Measurements from ENCODE around the gene EYA2.
"Not testable (repeated sequence)": the region's sequence is repeated elsewhere in the genome, so short reads cannot be mapped to it uniquely, and the experiment has no call there.

EYA2 gene

DNA sequence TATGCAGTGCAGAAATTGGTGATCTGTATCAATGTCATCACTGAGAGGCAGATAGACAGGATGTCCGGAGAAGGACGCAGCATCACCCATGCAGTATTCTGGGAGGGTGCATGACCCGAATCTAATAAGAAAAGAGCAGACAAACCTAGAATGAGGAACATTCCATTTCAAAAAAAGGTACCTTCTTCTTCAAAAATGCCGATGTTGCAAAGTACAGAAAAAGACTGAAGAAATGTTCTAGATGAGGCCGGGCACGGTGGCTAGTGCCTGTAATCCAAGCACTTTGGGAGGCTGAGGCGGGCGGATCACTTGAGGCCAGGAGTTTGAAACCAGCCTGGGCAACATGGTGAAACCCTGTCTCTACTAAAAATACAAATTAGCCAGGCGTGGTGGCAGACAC lies 28.2 kb downstream of the EYA2 start:
- DNase-seq; in situ Hi-C loops (cut with HindIII; ENCODE audit: low pct_ligation_motif_present, low pct_unique_long_range_greater_than_20kb, low sequenced_read_pairs): not testable (repeated sequence)

DNA sequence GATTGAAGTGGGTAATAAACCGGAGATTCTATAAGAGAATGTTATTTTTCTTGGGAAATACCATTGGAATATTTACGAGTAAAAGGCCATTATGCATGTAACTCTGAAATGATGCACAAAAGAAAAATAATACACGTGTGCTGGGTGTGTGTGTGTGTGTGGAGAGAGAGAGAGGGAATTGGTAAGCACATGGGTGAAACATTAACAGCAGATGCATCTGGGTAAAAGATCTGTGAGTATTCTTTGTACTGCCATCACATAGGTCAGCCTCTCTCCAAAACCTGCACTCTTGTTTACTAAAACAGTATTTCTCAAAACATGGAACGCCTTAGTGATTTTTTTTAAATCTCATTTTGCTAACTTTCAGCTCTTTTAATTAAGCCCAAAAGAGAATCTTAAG lies 28.9 kb downstream of the EYA2 start:
- no peak for DNase-seq
- in situ Hi-C loops (cut with HindIII; ENCODE audit: low pct_ligation_motif_present, low pct_unique_long_range_greater_than_20kb, low sequenced_read_pairs): no loop called here

GRCh38 chr20:46928580-46929132 lies 34.0 kb downstream of the EYA2 start:
- no peak for DNase-seq
- in situ Hi-C loops (cut with HindIII; ENCODE audit: low pct_ligation_motif_present, low pct_unique_long_range_greater_than_20kb, low sequenced_read_pairs): no loop called here

- DNase-seq: no peak
- in situ Hi-C loops (cut with HindIII; ENCODE audit: low pct_ligation_motif_present, low pct_unique_long_range_greater_than_20kb, low sequenced_read_pairs): no loop called here
Measured at GRCh38 chr20:46929902-46930301, 35.3 kb downstream of the EYA2 start.

DNA sequence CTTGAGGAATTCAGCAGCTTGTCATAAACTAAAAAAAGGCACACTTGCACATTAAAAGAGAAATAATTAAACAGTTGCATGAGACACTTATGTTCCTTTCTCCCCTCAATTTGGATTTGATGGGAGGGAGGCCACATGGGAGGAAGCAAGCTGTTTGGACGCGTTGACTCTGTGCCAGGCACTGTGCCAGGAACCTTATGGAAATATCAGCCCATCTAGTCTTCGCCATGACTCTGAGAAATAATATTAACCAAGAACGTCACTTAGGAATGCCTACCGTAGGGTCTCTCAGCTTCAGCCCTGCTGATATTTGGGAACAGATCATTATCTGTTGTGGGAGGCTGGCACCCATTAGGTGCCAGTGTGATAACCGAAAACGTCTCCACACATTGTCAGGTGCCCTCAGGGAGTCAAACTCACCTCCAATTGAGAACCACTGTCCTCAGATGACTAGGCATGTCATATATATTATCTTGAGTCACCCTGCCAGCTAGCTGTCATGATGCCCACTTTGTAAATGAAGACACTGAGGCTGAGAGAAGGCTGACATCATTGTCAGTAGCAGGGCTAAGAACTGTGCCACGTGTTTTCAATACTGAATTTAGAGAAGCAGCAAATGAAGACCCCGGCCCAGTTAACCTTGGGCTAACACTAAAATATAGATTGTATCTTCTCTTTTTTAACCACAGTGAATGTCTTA lies 36.1 kb downstream of the EYA2 start:
- no peak for DNase-seq
- in situ Hi-C loops (cut with HindIII; ENCODE audit: low pct_ligation_motif_present, low pct_unique_long_range_greater_than_20kb, low sequenced_read_pairs): no loop called here

DNA sequence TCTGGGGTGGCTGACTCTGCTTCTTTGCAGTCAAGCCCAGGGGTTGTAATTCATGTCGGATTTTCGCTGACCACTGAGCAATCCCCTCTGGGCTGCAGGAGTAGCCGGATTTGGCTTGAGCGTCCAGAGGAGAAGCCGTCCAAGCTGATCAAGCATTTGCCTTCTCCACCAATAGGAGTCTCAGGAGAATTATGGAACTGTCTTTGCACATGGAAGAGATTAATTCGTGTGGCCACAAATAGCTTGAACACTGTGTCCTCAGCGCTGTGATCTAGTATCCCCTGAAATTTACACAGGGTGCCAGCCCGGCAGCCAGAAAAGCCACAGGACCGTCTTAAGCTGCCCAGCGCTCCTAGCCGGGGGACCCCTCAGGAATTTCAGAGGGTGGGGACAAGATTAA lies 37.1 kb downstream of the EYA2 start:
- in situ Hi-C loops (cut with HindIII; ENCODE audit: low pct_ligation_motif_present, low pct_unique_long_range_greater_than_20kb, low sequenced_read_pairs): no loop called here
- DNase-seq: no peak

GRCh38 chr20:46932439-46932838 lies 37.8 kb downstream of the EYA2 start:
- DNase-seq; in situ Hi-C loops (cut with HindIII; ENCODE audit: low pct_ligation_motif_present, low pct_unique_long_range_greater_than_20kb, low sequenced_read_pairs): not testable (repeated sequence)

DNA sequence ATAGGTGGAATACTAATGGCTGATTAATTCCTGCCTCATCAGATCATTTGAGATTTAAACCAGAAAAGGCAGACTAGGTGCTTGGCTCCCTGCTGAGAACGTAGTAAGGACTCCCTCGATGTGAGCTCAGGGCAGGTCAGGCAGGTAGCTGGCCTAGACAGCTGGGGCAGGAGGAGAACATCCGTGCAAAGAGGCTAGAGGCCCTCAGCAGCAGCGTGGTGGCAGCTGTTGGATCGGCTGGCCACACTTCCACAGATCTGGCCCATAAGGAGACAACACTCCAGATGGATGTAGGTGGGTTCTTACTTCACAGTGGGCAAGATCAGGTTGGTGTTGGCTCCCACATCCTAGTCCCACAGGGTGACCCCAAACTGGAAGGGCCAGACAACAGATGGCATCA lies 38.5 kb downstream of the EYA2 start:
- no peak for DNase-seq
- in situ Hi-C loops (cut with HindIII; ENCODE audit: low pct_ligation_motif_present, low pct_unique_long_range_greater_than_20kb, low sequenced_read_pairs): no loop called here

DNA sequence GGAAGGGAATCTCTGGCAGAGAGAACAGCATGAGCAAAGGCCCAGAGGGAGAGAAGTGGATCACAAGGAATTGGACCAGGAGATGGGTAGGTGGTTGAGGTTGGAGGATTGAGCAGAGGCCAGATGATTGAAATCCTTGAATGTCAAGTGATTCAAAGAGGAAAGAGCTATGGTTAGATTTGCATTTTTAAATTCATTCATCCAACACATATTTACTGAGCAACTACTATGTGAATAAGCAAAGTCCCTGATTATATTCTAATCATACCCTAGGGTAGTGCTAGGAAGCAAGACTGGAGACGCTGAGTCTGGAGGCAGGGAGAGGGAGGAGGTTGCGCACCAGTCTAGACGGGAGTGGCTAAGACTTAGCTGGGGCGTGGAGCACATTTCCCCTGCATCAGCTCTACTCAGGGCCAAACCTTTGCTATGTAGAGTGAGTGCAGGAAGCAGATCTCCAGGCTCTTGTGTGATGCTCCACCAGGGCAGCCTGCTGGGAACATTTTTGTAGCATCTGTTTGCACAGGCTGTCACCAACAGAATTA lies 40.2 kb downstream of the EYA2 start:
- in situ Hi-C loops (cut with HindIII; ENCODE audit: low pct_ligation_motif_present, low pct_unique_long_range_greater_than_20kb, low sequenced_read_pairs): no loop called here
- DNase-seq: no peak

GRCh38 chr20:46935394-46936017 lies 40.9 kb downstream of the EYA2 start:
- in situ Hi-C loops (cut with HindIII; ENCODE audit: low pct_ligation_motif_present, low pct_unique_long_range_greater_than_20kb, low sequenced_read_pairs): no loop called here
- no peak for DNase-seq

DNA sequence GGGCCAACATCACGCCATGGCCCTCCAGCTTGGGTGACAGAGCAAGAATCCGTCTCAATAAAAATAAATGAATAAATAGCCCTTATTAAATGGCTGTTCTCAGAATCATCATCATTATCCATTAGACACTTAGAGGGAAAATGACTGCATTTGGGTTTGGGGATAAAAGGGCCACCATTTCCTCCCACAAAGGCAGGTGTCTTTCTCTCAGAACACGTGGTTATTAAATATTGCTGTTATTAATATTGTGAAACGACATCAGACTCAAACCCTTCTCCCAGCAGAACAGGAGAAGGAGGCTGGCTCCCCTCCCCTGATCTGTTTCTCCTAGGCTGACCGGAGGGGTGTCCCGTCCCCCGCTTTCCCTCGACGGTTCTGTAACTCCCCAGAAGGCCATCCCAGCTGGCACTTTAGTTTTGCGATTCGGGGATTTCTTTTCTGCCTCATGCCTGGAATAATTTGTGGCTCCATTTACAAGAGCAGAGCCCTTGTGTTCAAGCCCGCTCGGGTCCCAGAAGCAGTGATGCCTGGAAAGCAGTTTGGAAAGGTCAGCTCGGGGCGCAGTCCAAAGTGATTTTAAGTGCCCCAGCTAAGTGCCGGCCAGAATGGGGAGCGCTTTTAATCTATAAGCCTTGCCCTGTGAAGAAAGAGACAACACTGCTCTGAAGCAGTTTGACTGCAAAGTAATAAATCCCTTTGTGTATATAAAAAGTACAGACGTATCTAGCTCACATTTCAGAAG lies 41.9 kb downstream of the EYA2 start:
- DNase-seq: no peak
- in situ Hi-C loops (cut with HindIII; ENCODE audit: low pct_ligation_motif_present, low pct_unique_long_range_greater_than_20kb, low sequenced_read_pairs): no loop called here

DNA sequence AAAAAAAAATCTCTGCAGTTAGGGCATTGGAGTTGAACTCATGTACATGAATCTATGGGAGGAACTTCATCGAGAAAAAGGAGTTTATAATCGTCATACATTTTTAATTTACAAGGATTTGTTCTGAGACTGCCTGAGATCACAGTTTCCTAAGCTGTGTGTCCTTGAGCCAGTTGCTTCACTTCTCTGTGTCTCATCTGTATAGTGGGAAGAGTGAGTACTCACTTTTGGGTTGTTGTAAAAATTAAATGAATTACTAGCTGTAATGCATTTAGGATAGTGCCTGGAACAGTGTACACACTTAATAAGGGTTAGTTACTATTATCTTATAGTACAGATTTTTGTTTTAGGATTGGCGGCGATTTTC lies 42.5 kb downstream of the EYA2 start:
- in situ Hi-C loops (cut with HindIII; ENCODE audit: low pct_ligation_motif_present, low pct_unique_long_range_greater_than_20kb, low sequenced_read_pairs): no loop called here
- no peak for DNase-seq

GRCh38 chr20:46937533-46938226 lies 43.0 kb downstream of the EYA2 start:
- in situ Hi-C loops (cut with HindIII; ENCODE audit: low pct_ligation_motif_present, low pct_unique_long_range_greater_than_20kb, low sequenced_read_pairs): no loop called here
- DNase-seq: no peak

DNA sequence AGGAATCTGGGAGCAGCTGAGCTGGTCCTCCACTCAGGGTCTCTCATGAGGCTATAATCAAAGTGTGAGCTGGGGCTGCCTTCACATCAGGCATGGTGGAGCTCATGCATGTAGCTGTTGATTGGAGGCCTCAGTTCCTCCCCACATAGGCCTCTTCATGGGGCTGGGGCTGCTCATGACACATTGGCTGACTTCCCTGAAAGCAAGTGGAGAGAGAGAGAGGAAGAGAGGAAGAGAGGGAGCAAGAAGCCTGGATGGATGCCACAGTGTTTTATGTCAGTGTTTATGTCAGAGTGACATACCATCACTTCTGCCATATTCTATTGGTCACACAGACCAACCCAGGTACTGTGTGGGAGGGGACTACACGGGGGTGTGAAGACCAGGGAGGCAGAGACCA lies 43.8 kb downstream of the EYA2 start:
- in situ Hi-C loops (cut with HindIII; ENCODE audit: low pct_ligation_motif_present, low pct_unique_long_range_greater_than_20kb, low sequenced_read_pairs): no loop called here
- no peak for DNase-seq

DNA sequence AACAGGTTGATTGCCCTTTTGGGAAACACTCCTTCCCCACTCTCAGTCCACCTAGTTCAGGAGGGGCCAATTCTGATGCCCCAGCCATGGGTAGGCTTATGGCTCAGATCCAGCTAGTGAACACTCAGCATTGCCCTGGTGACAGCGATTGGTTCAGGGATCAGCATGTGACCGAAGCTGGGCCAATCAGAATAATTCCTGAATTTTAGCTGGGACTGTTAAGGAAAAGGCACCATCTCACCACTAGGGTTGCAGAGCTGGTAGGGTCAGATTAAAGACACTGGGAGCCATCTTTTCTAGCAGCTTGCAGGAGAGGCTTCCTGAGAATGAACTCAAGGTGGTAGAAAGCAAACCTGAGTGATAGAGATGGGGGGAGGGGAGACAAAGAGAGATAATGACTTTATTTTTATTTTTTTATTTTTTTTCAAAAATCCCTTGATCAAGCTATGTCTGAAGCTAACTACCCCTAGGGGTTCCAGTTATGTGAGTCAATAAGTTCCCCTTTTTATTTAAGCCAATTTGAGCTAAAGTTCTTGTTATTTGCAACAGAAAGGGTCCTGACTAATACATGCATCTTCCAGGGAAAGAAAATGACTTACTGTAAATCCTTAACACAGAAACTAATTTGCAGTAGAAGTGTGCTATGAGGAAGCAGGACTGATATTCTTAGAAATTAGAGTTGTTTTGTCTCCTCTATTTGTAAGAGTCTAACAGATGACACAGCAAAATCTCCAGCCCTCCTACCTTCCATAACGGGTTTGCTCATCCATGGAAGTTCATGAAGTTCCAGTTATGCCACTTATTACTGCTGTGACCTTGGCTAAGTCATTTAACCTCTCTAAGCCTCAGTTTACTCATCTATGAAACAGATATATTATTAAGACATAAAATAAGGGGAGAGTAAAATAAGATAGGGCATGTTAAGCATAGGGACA lies 44.7 kb downstream of the EYA2 start:
- in situ Hi-C loops (cut with HindIII; ENCODE audit: low pct_ligation_motif_present, low pct_unique_long_range_greater_than_20kb, low sequenced_read_pairs): no loop called here
- DNase-seq: peak; percentile 22

- DNase-seq: no peak
- in situ Hi-C loops (cut with HindIII; ENCODE audit: low pct_ligation_motif_present, low pct_unique_long_range_greater_than_20kb, low sequenced_read_pairs): no loop called here
Measured at GRCh38 chr20:46940616-46941015, 46.0 kb downstream of the EYA2 start.

GRCh38 chr20:46941404-46941803 lies 46.8 kb downstream of the EYA2 start:
- no peak for DNase-seq
- in situ Hi-C loops (cut with HindIII; ENCODE audit: low pct_ligation_motif_present, low pct_unique_long_range_greater_than_20kb, low sequenced_read_pairs): no loop called here
